Natural killer cell (primary cell): Measurements from ENCODE around the gene MFSD2A. TPM values are rescaled to one million over a fixed set of nuclear protein-coding genes. Genes with fewer than 3 reads are reported as not detected.

ENCODE experiments used
- ATAC-seq, 3 donors: fragments of 150-1000 bp in 2 of 3; fragments of 200-7000 bp in 1 of 3; cut with Tn5 transposase; 1 replicate in 1 of 3; 2 replicates in 2 of 3; pipeline ENCODE4 v1.10.0; 2021; ENCODE audit warnings: mild to moderate bottlenecking in 2 of 3, moderate library complexity in 2 of 3
- DNase-seq, 2 donors: peaks; one replicate each; pipeline versions ENCODE4 v3.0.0 to v3.0.0-alpha.2; 2013 to 2021; ENCODE audit warnings: mixed read lengths in 1 of 2
- H3K27ac ChIP-seq: one replicate; pipeline ENCODE4 v1.5.1; 2013; ENCODE audit warnings: mild to moderate bottlenecking, low read length
- H3K27me3 ChIP-seq: one replicate; pipeline ENCODE4 v1.6.1; 2013; ENCODE audit warnings: low read length; ENCODE audit not compliant: control insufficient read depth, insufficient read depth
- H3K36me3 ChIP-seq: one replicate; pipeline ENCODE4 v1.6.1; 2013; ENCODE audit warnings: low read length; ENCODE audit not compliant: control insufficient read depth, insufficient read depth
- H3K4me1 ChIP-seq: one replicate; pipeline ENCODE4 v1.6.1; 2013; ENCODE audit warnings: low read length; ENCODE audit not compliant: control insufficient read depth, insufficient read depth
- H3K4me3 ChIP-seq: one replicate; pipeline ENCODE4 v1.5.1; 2013; ENCODE audit warnings: low read length
- H3K9me3 ChIP-seq: one replicate; pipeline ENCODE4 v1.6.1; 2013; ENCODE audit warnings: low read length; ENCODE audit not compliant: control insufficient read depth, insufficient read depth
- H3K27ac Mint-ChIP-seq, 2 donors: one replicate each; pipeline ENCODE4 v1.8.0; 2022; ENCODE audit warnings: mild to moderate bottlenecking in 2 of 2, mixed read lengths in 2 of 2, moderate library complexity in 1 of 2
- H3K27me3 Mint-ChIP-seq, 2 donors: one replicate each; pipeline ENCODE4 v1.8.0; 2022; ENCODE audit warnings: low read depth in 2 of 2, mixed read lengths in 2 of 2
- H3K36me3 Mint-ChIP-seq: one replicate; pipeline ENCODE4 v1.8.0; 2022; ENCODE audit warnings: mixed read lengths
- H3K4me1 Mint-ChIP-seq, 2 donors: one replicate each; pipeline ENCODE4 v1.8.0; 2022; ENCODE audit warnings: mixed read lengths in 2 of 2
- H3K4me3 Mint-ChIP-seq: one replicate; pipeline ENCODE4 v1.8.0; 2022; ENCODE audit warnings: mild to moderate bottlenecking, moderate library complexity, mixed read lengths
- H3K9me3 Mint-ChIP-seq, 2 donors: one replicate each; pipeline ENCODE4 v1.8.0; 2022; ENCODE audit warnings: mixed read lengths in 2 of 2
- WGBS: methylation state at CpG from one replicate; pipeline ENCODE4 v1.1.7; 2013; ENCODE audit warnings: missing lambda C conversion rate; ENCODE audit not compliant: insufficient coverage; 5-methylcytosine and 5-hydroxymethylcytosine counted together
- intact Hi-C: fragments of 100-400 bp; cut with micrococcal nuclease; formaldehyde crosslinking; loops from one replicate; pipeline ENCODE4 v1.14.2; 2022
- total RNA-seq, 4 donors: library from RNA; stranded (reverse); fragments of 120-200 nt in 1 of 4; gene quantifications; one replicate each; pipeline versions ENCODE4 v1.2.3 to v1.2.4, GENCODE V29; 2013 to 2022
- TF ChIP-seq, protein P1 (sequence below): fragments of 200-600 bp; IDR thresholded peaks from one replicate; pipeline ENCODE4 v1.8.0; 2022; ENCODE audit warnings: antibody characterized with exemption

Gene MFSD2A
- total RNA-seq, 3 donors from 2014 or later (not counting 1 experiment from before 2014, with no cell fraction given), result 2.8 to 4.4 (median 3.7) TPM

DNA sequence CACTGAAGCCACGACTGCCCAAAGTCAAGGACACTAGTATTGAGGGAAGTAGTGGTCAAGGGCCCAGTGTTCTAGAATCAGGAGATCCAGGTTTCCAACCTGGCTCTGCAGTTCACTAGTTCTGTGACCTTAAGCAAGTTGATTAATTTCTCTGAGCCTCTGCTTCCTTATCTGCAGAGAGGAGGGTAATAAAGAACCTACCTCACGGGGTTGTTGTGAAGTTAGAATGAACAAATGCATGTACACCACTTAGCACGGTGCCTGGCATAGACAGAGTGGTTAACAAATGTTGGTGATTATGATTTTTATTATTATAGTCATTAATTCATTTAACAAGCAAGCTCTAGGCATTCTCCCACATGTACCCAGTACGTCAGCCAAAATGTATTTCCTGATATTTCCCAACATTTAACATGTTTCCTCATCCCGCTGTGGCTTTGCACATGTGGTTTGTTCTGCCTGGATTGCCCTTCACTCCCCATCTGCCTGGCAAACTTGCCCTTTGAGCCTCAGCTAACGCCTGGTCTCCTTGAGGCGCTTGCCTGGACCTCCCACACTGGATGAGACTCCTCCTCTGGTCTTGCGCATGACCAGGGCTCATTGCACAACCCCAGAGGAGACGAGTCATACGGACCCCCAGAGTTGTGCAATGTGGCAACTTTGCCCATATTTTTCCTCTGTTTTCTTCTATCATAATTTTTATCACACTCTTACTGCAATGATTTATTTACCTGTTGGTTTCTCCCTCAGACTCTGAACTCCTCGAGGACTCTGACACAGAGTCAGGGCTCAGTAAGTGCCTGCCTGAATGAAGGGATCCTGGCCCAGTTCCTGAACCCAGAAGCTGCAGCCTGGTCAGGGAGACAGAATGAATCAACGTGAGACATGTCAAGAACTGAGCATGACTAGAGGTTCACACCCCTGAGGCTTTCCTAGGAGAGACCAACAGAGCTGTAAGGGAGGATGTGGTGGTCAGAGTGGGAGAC, 20.7 kb upstream of the MFSD2A start:
- H3K4me1 ChIP-seq, result peaks cover 19% of the 10 kb centered on the region
- no peaks in the 10 kb centered on the region for H3K9me3 Mint-ChIP-seq
- no peak for DNase-seq

GRCh38 chr1:39936724-39937491, 18.0 kb upstream of the MFSD2A start:
- Mint-ChIP-seq H3K4me3 (no peak overlapping the region), H3K27me3 (peaks cover 0 to 2% of the 10 kb centered on the region in 2 donors), H3K36me3 (no peaks in the 10 kb centered on the region), H3K27ac (no peak overlapping the region), H3K9me3 (no peaks in the 10 kb centered on the region), H3K4me1 (no peaks in the 10 kb centered on the region)
- H3K9me3 ChIP-seq, result no peaks in the 10 kb centered on the region
- DNase-seq (no peak), ATAC-seq (peak in 1 of 3 donors; percentile 63)
- intact Hi-C loops, result no loop called here
- H3K36me3 ChIP-seq, result no peaks in the 10 kb centered on the region
- TF ChIP-seq, protein P1, sequence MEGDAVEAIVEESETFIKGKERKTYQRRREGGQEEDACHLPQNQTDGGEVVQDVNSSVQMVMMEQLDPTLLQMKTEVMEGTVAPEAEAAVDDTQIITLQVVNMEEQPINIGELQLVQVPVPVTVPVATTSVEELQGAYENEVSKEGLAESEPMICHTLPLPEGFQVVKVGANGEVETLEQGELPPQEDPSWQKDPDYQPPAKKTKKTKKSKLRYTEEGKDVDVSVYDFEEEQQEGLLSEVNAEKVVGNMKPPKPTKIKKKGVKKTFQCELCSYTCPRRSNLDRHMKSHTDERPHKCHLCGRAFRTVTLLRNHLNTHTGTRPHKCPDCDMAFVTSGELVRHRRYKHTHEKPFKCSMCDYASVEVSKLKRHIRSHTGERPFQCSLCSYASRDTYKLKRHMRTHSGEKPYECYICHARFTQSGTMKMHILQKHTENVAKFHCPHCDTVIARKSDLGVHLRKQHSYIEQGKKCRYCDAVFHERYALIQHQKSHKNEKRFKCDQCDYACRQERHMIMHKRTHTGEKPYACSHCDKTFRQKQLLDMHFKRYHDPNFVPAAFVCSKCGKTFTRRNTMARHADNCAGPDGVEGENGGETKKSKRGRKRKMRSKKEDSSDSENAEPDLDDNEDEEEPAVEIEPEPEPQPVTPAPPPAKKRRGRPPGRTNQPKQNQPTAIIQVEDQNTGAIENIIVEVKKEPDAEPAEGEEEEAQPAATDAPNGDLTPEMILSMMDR, result no peak
- no peak overlapping the region for H3K4me3 ChIP-seq
- no peaks in the 10 kb centered on the region for H3K27me3 ChIP-seq
- H3K4me1 ChIP-seq, result peaks cover 19% of the 10 kb centered on the region
- no peak overlapping the region for H3K27ac ChIP-seq
- 67% methylated on average over 1 of the region's 2 CpGs for WGBS

More for the DNA sequence above, 20.7 kb upstream of the MFSD2A start:
- no peak overlapping the region for H3K4me3 Mint-ChIP-seq
- no peaks in the 10 kb centered on the region for H3K36me3 Mint-ChIP-seq
- Histone ChIP-seq H3K36me3 (no peaks in the 10 kb centered on the region), H3K4me3 (no peak overlapping the region), H3K9me3 (no peaks in the 10 kb centered on the region), H3K27ac (no peak overlapping the region), H3K27me3 (no peaks in the 10 kb centered on the region)
- 59% methylated on average over 11 of the region's 12 CpGs for WGBS
- TF ChIP-seq, protein P1, result no peak
- peak in 1 of 3 donors; percentile 56 for ATAC-seq
- intact Hi-C loops, result no loop called here
- H3K4me1 Mint-ChIP-seq, result no peaks in the 10 kb centered on the region
- H3K27me3 Mint-ChIP-seq, result peaks cover 0 to 7% of the 10 kb centered on the region in 2 donors
- H3K27ac Mint-ChIP-seq, result no peak overlapping the region

GRCh38 chr1:39938856-39939255, 16.1 kb upstream of the MFSD2A start:
- intact Hi-C loops, result no loop called here
- no peak overlapping the region for H3K27ac Mint-ChIP-seq
- peaks cover 12% of the 10 kb centered on the region for H3K4me1 ChIP-seq

More at GRCh38 chr1:39938856-39939255, 16.1 kb upstream of the MFSD2A start:
- no peaks in the 10 kb centered on the region for H3K36me3 Mint-ChIP-seq
- peaks cover 0 to 2% of the 10 kb centered on the region in 2 donors for H3K27me3 Mint-ChIP-seq
- WGBS, result 96% methylated on average over 8 of the region's 8 CpGs
- H3K4me3 Mint-ChIP-seq, result no peak overlapping the region
- H3K36me3 ChIP-seq, result no peaks in the 10 kb centered on the region
- H3K9me3 Mint-ChIP-seq, result no peaks in the 10 kb centered on the region
- H3K4me1 Mint-ChIP-seq, result no peaks in the 10 kb centered on the region
- H3K9me3 ChIP-seq, result no peaks in the 10 kb centered on the region
- no peak for ATAC-seq
- TF ChIP-seq, protein P1, result no peak
- H3K4me3 ChIP-seq, result no peak overlapping the region
- no peaks in the 10 kb centered on the region for H3K27me3 ChIP-seq
- no peak for DNase-seq
- no peak overlapping the region for H3K27ac ChIP-seq
